ENCODE data around the gene PTGDS.

The PTGDS gene

GRCh38 chr9:137028263-137029057 lies 51.2 kb downstream of the PTGDS start:
- Histone ChIP-seq H3K27ac (ENCODE audit: low read depth, low read length, severe bottlenecking) (no peak overlapping the region), H3K4me3 (ENCODE audit: extremely low read depth, insufficient read depth, low read length, poor library complexity, severe bottlenecking) (peak overlapping the region; percentile 42), H3K36me3 (ENCODE audit: control insufficient read depth, insufficient read depth, low read length) (no peaks in the 10 kb centered on the region), H3K9me3 (ENCODE audit: control insufficient read depth, low read length) (no peaks in the 10 kb centered on the region), H3K4me1 (ENCODE audit: control insufficient read depth, insufficient read depth, low read length, poor library complexity, severe bottlenecking) (no peaks in the 10 kb centered on the region)
- WGBS, 2 experiments (ENCODE audit: insufficient coverage in 2 of 2): 4 to 5% methylated on average over 75 to 91 of the region's 98 CpGs

GRCh38 chr9:137029058-137029936 lies 52.0 kb downstream of the PTGDS start:
- peak overlapping the region; percentile 42 for H3K4me3 ChIP-seq (ENCODE audit: extremely low read depth, insufficient read depth, low read length, poor library complexity, severe bottlenecking)

GRCh38 chr9:137030006-137030405 lies 52.7 kb downstream of the PTGDS start:
- Histone ChIP-seq H3K4me3 (ENCODE audit: extremely low read depth, insufficient read depth, low read length, poor library complexity, severe bottlenecking) (no peak overlapping the region), H3K36me3 (ENCODE audit: control insufficient read depth, insufficient read depth, low read length) (no peaks in the 10 kb centered on the region), H3K4me1 (ENCODE audit: control insufficient read depth, insufficient read depth, low read length, poor library complexity, severe bottlenecking) (no peaks in the 10 kb centered on the region), H3K9me3 (ENCODE audit: control insufficient read depth, low read length) (no peaks in the 10 kb centered on the region), H3K27ac (ENCODE audit: low read depth, low read length, severe bottlenecking) (no peak overlapping the region)
- 90 to 92% methylated on average over 10 to 15 of the region's 15 CpGs for WGBS, 2 experiments (ENCODE audit: insufficient coverage in 2 of 2)

More at GRCh38 chr9:137029058-137029936, 52.0 kb downstream of the PTGDS start:
- Histone ChIP-seq H3K9me3 (ENCODE audit: control insufficient read depth, low read length) (no peaks in the 10 kb centered on the region), H3K4me1 (ENCODE audit: control insufficient read depth, insufficient read depth, low read length, poor library complexity, severe bottlenecking) (no peaks in the 10 kb centered on the region), H3K36me3 (ENCODE audit: control insufficient read depth, insufficient read depth, low read length) (no peaks in the 10 kb centered on the region), H3K27ac (ENCODE audit: low read depth, low read length, severe bottlenecking) (no peak overlapping the region)
- WGBS, 2 experiments (ENCODE audit: insufficient coverage in 2 of 2): 36 to 39% methylated on average over 13 to 15 of the region's 19 CpGs

- 95 to 96% methylated on average over 51 to 62 of the region's 65 CpGs for WGBS, 2 experiments (ENCODE audit: insufficient coverage in 2 of 2)
- H3K9me3 ChIP-seq (ENCODE audit: control insufficient read depth, low read length): no peaks in the 10 kb centered on the region
- no peak overlapping the region for H3K27ac ChIP-seq (ENCODE audit: low read depth, low read length, severe bottlenecking)
- no peak overlapping the region for H3K4me3 ChIP-seq (ENCODE audit: extremely low read depth, insufficient read depth, low read length, poor library complexity, severe bottlenecking)
- no peaks in the 10 kb centered on the region for H3K36me3 ChIP-seq (ENCODE audit: control insufficient read depth, insufficient read depth, low read length)
- H3K4me1 ChIP-seq (ENCODE audit: control insufficient read depth, insufficient read depth, low read length, poor library complexity, severe bottlenecking): no peaks in the 10 kb centered on the region
Observed at GRCh38 chr9:137030538-137031527, 53.5 kb downstream of the PTGDS start.
